GM18511 (cell line): ENCODE data around the gene VMP1.

Experiments used
- ATAC-seq: cut with Tn5 transposase; IDR thresholded peaks from one replicate; pipeline ENCODE4 v1.9.1; 2021; ENCODE audit warnings: mild to moderate bottlenecking, moderate library complexity; ENCODE audit not compliant: unreplicated experiment

The VMP1 gene

DNA sequence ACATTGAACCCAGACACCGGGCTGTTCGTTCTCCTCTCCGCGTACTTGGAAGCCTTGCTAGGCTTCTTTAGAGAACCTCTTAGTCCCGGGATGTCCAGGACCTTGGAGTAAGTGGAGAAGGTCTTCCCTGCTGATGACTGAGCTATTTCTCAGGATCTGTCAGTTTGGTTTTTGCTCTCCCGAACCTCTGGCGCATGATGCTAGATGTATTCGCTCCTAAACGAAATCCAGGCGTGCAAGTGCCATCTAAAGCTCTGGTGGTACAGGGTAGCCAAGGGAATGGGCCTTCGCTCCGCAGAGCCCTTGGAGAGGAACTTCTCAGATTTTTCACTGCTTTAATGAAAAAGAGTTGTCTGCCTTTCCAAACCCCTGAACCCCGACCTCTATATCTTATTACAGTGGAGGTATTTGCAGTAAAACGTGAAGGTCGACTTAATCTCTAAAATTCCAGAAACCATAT lies 547 bp downstream of the VMP1 start:
- no peak for ATAC-seq

DNA sequence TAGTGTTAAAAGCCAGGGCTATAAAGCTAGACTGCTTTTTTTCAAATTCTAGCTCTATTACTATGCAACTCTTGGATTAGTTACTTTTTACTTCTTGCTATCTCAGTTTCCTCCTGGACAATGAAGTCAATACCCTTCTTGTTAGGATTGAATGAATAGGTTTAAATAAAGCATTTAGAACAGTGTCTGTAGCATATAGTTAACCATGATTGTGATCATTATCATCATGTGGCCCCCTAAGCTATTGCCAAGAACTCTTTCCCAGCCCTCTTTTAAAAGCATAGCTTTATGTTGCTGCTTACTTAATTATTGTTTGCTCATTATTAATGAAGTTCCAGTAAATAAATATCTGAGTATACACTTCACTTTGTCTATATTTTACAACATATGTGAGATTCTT lies 4.5 kb downstream of the VMP1 start:
- ATAC-seq = no peak

DNA sequence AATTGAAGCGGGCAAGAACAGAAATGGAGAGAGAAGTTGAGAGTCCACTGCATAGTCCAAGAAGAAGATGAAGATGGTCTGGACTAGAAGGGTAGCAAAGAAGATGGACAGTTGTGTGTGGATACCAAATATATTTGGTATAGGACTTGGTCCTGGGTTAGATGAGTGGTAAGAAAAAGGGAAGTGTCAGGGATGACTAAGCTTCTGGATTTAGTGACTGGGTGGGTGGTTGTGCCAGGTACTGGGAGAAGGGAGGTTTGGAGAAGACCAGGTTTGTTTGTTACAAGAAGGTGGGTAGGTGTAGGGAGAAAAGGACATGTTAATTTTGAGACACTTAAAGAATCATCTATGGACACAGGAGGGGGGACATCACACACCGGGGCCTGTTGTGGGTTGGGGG lies 5.4 kb downstream of the VMP1 start:
- no peak for ATAC-seq

DNA sequence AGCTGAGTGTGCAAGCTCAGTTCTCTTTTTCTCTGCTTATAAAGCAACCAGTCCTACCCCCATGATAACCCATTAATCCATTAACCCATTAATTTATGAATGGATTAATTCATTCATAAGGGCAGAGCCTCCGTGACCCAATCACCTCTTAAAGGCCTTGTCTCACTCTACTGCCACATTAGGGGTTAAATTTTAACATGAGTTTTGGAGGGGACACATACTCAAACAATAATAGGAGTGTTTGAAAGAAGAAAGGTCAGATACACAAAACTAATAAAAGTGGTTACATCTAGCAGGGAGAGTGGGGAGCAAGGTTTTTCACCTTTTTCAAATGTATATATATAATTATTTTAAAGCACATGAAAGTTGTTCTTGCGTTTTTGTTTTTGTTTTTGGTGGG lies 6.8 kb downstream of the VMP1 start:
- no peak for ATAC-seq

DNA sequence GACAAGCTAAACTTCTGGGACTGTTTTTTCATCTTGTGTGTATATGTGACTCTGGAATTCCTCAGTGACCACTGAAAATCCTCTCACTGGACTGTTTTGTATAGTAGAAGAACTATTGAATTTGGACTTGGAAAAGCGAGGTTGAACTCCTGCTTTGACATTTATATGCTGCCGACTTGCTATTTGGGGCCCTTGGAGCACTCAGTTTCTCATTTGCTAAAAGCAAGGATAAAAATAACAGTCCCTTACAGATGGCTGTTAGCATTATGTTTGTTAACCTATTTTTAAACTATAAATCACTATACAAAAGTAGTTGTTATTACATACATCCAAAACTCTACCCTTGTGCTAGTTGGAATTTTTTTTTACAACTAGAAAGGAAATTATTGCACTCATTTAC lies 9.0 kb downstream of the VMP1 start:
- ATAC-seq = no peak

DNA sequence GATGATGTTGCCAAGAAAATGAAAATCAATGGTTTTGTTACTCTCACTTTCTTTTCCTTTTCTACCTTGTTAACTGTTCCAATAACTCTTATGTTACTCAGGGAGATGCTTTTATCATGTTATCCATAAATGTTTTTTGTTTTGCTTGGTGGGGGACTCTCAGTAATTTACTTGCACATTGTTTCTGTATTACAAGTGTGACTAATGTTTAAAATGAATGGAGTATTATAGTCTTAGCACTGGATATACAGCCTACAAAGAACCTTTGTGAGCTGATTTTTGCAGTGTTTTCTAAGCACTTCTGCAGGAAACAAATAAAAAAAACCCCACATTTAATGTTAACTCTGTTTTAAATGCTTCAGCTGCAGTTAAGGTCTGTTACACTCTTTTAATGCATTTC lies 12.1 kb downstream of the VMP1 start:
- no peak for ATAC-seq

DNA sequence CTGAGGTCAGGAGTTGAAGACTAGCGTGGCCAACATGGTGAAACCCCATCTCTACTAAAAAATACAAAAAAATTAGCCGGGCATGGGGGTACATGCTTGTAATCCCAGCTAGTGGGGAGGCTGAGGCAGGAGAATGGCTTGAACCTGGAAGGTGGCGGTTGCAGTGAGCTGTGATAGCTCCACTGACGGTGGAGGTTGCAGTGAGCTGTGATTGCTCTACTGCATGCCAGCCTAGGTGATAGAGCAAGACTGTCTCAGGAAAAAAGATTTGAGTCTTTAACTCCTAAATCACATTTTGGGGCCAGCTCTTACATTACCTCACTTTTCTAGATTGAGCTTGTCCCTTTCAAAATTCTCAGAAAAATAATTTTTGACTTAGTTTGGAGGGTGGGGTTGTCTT lies 15.2 kb downstream of the VMP1 start:
- ATAC-seq = no peak

DNA sequence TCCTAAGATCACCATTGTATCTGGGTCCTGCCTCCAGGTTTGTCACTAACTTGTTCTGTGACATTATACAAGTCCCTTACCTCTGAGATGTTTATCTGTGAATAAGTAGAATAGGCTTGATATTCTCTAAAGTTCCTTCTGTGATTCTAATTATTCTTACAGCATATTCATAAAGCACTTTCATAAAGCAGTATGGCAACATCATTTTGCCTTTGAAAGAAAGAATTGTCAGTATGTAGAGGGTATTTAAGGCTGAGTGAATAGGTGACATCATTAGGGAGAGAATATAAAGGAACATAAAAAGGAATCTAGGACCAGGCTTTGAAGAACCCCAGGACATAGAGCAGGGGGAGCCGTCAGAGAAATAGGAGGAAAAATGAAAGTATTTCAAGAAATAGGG lies 15.6 kb downstream of the VMP1 start:
- no peak for ATAC-seq

DNA sequence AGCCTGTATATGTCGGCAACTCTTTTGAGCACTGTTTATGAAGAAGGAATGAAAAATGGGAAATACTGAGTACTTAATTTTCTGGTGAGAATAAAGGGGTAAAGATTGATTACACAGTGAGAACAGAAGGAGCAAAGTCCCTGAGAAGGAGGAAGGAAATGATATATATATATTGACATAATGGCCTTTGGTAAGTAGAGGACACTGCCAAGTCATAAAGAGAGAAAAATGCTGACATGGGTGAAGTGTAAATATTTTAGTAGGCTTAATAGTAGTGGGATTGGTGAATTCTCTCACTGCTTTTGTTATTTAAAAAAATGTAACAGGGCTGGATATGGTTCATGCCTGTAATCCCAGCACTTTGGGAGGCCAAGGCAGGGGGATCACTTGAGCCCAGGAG lies 16.2 kb downstream of the VMP1 start:
- ATAC-seq = no peak

DNA sequence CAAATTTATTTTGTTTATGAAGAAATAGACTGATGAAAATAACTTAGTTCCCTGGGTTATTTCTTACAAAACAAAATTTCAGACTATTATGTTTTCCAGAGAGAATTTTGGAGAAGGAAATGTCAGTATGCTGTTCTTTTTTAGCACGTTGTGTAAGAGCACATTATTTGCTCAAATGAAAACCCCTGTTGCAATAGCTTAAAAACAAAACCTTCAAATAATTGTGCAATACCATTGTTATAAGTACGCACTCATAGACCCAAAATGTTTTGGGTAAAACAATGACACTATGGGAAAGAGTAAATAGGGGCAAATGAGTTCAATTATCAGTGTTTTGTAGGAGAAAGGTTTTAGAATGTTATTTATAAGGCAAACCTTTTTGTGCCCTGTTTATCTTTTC lies 18.2 kb downstream of the VMP1 start:
- ATAC-seq = no peak

DNA sequence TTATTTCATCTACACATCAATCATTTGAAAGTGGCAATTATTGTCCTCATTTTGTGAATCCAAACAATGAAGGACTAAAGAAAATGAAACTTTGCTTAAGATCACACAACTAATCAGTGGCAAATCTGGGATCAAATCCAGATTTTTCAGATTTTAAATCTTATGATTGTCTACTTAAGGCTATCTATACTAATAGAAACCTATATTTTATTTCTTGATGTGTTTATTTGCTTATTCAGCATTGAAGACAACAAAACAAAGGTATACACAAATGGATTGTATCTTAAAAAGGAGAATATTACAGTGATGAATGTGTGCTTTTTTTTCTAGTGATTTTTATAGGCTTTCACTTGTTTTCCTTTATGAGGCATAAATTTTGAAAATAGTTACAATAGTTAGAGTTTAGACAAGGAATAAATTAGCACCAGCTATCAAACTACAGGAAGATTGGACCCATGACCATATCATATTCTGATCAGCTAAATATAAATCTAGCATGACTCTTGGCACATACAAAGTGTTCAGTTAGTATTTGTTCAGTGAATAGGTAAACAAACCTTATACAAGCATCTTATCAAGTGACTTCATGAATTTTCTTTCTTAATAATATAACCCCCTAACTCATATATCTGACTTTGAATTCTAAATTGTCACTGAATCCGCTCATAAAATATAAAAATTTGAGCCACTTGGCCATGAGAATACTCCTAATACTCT lies 20.5 kb downstream of the VMP1 start:
- ATAC-seq = no peak

DNA sequence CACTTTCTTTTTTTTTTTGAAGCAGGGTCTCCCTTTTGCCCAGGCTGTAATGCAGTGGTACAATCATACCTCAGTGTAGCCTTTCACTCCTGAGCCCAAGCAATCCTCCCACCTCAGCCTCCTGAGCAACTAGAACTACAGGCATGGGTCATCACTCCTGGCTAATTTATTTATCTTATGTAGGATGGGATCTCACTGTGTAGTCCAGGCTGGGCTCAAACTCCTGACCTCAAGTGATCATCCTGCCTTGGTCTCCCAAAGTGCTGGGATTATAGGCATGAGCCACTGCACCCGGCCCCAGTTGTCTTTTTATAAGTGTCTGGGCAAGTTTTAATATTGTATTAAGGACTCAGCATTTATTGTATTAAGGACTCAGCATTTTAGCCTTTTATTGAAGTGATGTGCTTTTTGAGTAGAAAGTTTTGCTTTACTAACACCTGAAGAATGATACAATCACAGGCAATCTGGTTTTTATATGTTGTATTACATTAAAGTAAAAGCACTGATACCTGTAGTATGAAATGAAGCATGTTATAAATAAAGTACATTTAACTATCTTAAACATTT lies 22.9 kb downstream of the VMP1 start:
- no peak for ATAC-seq

DNA sequence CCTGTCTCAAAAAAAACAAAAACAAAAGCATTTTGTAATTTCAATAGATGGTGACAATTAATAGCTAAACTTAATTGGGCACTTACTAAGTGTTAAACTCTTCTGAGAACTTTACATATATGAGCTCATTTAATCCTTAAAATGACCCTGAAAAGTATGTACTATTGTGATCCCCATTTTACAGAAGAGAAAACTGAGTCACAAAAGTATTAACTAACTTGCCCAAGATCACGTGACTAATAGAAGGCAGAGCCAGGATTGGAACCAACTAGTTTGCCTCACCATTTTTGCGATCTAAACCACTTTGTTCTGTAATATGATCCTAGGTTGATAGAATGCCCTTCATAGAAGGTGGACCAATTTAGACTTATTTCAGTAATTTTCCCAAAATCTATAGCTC lies 26.2 kb downstream of the VMP1 start:
- ATAC-seq = no peak

DNA sequence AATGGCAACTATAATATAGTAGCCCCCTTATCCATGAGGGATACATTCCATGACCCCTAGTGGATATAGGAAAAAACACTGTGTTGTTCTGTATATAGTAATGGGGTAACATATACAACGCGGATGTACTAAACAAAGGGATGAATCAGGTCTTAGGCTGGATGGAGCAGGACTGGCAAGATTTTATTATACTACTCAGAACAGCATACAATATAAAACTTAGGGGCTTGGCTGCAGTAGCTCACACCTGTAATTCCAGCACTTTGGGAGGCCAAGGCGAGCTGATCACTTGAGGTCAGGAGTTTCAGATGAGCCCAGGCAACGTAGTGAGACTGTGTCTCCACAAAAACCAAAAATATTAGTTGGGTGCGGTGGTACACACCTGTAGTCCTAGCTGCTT lies 26.8 kb downstream of the VMP1 start:
- no peak for ATAC-seq

DNA sequence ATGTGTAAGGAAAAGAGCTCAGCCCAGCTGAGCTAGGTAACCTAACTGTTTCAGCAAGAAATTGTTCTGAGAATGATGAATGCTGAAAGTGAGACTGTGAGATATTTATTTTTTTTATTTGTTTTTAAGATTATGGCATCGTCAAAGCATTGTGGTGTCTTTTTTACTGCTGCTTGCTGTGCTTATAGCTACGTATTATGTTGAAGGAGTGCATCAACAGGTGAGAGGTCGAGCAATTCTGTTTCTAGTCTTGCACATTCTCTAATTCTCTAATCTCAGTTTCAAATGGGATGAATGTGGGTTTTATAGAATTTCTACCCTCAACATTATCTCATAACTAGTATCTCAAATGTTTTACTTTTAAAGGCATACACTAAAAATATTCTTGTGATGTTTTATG lies 29.9 kb downstream of the VMP1 start:
- ATAC-seq = no peak

DNA sequence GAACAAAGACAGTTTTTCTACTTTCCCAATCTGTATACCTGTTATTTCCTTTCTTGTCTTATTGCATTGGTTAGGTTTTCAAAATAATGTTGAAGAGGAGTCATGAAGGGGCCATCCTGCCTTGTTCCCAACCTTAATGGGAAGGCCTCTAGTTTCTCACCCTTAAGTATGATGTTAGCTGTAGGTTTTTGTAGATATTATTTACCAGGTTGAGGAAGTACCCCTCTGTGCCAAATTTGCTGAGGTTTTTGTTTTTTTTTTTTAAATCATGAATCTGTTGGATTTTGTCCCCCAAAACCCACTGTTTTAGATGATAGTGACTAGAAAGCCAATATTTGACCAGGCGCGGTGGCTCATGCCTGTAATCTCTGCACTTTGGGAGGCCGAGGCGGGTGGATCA lies 36.4 kb downstream of the VMP1 start:
- ATAC-seq = no peak

DNA sequence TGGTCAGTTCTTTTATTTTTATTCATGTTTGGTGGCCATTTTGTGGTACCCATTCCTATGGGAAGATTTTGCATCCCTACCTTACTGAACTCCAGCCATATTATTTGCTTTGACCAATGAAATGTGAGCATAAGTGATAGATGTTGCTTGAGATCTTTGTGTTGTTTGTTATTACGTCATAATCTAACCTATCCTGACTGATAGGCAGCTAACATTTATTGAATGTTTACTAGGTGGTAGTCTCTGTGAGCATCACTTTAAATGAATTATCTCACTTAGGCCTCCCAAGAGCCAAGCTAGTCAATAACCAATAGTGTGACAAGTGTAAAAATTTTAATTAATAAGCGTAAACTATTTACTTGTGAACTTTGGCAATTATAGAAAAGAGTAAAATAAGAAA lies 37.6 kb downstream of the VMP1 start:
- ATAC-seq = no peak

DNA sequence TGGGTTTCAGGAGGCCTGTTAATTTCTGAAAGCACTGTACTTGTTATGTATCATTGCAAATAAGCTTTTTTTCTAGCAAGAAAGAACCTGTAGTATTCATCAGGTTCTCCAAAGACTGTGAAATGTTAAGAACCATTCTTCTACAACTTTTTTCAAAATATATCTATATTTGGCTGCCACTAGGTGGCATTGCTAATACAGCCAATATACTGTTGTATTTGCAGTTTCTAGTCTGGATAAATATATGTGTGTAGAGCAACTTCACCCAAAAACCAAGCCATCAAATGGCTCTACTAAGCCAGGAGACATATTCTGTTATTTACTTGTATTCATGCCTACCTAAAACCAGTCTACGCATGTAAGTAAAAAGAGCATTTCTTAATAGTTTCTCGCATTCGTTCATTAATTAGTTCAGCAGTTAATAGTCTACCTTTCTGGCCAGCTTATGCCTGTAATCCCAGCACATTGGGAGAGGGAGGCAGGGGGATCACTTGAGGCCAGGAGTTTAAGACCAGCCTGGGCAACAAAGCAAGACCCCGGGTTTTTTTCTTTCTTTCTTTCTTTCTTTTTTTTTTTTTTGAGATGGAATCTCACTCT lies 39.5 kb downstream of the VMP1 start:
- ATAC-seq = no peak

DNA sequence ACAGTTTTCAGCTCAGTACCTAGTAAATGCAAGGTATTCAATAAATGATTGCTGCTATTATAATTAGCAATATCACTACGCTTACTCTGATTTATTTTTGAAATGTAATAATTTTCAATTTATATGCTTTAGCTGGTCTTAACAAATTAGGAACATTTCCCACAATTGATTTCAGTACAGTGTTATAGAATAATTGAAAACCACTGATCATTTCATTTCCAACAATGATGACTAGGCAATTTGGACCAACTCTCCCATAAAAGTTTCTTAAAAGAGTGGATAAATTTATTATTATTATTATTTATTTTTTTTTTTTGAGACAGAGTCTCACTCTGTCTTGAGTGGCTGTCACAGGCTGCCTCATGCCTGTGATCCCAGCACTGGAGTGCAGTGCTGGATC lies 41.1 kb downstream of the VMP1 start:
- ATAC-seq = no peak

DNA sequence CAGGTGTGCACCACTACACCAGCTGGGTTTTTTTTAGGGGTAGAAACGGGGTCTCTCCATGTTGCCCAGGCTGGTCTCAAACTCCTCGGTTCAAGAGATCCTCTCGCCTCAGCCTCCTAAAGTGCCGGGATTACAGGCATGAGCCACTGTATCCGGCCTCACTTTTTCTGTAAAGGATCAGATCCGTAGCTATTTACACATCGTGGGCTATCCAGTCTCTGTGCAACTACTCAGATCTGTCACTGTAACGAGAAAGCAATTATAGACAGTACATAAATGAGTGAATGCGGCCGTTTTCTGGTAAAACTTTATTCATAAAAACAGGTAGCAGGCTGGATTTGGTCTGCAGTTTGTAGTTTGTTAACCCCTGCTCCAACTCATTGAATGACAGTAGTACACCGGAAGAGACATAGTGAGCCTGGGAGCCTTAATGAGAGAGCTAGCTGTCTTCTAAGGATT lies 44.5 kb downstream of the VMP1 start:
- ATAC-seq = no peak

DNA sequence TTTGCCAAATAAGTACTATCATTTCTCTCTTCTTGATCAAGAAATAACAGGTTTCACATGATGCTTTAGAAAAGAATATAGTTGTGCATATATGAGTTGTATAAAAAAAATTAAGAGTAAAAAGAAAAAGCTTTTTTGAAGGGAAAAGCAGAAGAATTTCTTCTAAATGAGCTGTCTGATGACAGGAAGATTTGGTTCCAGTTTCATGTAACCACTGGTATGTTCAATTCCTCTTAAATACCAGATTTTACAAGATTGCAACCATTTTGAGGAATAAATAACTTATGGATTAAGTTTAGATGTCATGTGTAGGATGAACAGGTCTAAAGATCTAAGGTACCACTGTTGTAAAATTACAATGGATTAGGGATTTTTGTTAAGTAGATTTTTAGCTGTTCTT lies 45.0 kb downstream of the VMP1 start:
- ATAC-seq = no peak

DNA sequence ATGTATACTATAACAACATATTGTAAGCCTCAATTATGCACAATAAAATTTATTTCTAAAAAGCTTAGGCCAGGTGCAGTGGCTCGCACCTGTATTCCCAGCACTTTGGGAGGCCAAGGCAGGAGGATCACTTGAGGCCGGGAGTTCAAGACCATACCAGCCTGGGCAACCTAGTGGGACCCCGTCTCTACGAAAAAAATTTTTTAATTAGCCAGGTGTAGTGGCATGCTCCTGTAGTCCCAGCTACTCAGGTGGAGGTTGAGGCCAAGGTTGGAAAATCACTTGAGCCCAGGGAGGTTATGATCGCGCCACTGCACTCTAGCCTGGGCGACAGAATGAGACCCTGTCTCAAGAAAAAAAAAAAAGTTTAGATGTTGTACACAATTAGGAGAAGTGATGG lies 45.5 kb downstream of the VMP1 start:
- ATAC-seq = no peak
